Muscle of leg (tissue), 16 donors: Measurements from ENCODE around the gene ARAP2. TPM values are rescaled to one million over a fixed set of nuclear protein-coding genes. Genes with fewer than 3 reads are reported as not detected.

Source experiments
- DNase-seq: peaks from one replicate; pipeline ENCODE4 v3.0.0; 2013
- H3K27ac ChIP-seq: one replicate; pipeline ENCODE4 v1.5.1; 2013; ENCODE audit warnings: mild to moderate bottlenecking, low read length, control low read depth
- H3K27me3 ChIP-seq: one replicate; pipeline ENCODE4 v1.6.1; 2013; ENCODE audit warnings: low read length; ENCODE audit not compliant: control insufficient read depth, insufficient read depth
- H3K36me3 ChIP-seq: one replicate; pipeline ENCODE4 v1.6.1; 2013; ENCODE audit warnings: low read length; ENCODE audit not compliant: control insufficient read depth, insufficient read depth
- H3K4me1 ChIP-seq: one replicate; pipeline ENCODE4 v1.6.1; 2013; ENCODE audit warnings: low read length; ENCODE audit not compliant: control insufficient read depth, insufficient read depth
- H3K4me3 ChIP-seq: one replicate; pipeline ENCODE4 v1.5.1; 2013; ENCODE audit warnings: low read length, control low read depth
- H3K9me3 ChIP-seq: replicated peaks from 2 replicates; pipeline ENCODE4 v1.6.1; 2013; ENCODE audit warnings: low read depth, low read length; ENCODE audit not compliant: control insufficient read depth
- WGBS: methylation state at CpG from one replicate; pipeline ENCODE4 v1.1.5; 2013; ENCODE audit warnings: missing lambda C conversion rate; ENCODE audit not compliant: insufficient coverage; 5-methylcytosine and 5-hydroxymethylcytosine counted together
- long read RNA-seq, 11 donors: transcript quantifications; one replicate each; lab custom pipeline, GENCODE V29; 2026
- polyA plus RNA-seq, 8 donors: library from polyadenylated mRNA; unstranded; fragments of 120-200 nt; gene quantifications; one replicate each; pipeline versions ENCODE4 v1.2.1 to v1.2.3, GENCODE V29; 2013; ENCODE audit warnings: inconsistent platforms in 1 of 8, low replicate concordance in 1 of 8; ENCODE audit not compliant: insufficient read length in 8 of 8, insufficient read depth in 1 of 8
- total RNA-seq: library from RNA; stranded (reverse); fragments of 120-200 nt; gene quantifications from one replicate; pipeline ENCODE4 v1.2.4, GENCODE V29; 2013

The ARAP2 gene, protein sequence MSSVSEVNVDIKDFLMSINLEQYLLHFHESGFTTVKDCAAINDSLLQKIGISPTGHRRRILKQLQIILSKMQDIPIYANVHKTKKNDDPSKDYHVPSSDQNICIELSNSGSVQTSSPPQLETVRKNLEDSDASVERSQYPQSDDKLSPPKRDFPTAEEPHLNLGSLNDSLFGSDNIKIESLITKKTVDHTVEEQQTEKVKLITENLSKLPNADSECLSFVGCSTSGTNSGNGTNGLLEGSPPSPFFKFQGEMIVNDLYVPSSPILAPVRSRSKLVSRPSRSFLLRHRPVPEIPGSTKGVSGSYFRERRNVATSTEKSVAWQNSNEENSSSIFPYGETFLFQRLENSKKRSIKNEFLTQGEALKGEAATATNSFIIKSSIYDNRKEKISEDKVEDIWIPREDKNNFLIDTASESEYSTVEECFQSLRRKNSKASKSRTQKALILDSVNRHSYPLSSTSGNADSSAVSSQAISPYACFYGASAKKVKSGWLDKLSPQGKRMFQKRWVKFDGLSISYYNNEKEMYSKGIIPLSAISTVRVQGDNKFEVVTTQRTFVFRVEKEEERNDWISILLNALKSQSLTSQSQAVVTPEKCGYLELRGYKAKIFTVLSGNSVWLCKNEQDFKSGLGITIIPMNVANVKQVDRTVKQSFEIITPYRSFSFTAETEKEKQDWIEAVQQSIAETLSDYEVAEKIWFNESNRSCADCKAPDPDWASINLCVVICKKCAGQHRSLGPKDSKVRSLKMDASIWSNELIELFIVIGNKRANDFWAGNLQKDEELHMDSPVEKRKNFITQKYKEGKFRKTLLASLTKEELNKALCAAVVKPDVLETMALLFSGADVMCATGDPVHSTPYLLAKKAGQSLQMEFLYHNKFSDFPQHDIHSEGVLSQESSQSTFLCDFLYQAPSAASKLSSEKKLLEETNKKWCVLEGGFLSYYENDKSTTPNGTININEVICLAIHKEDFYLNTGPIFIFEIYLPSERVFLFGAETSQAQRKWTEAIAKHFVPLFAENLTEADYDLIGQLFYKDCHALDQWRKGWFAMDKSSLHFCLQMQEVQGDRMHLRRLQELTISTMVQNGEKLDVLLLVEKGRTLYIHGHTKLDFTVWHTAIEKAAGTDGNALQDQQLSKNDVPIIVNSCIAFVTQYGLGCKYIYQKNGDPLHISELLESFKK (N-terminal part only)
- total RNA-seq (1.6 TPM), polyA plus RNA-seq (1 to 10 TPM in 7 of 8 donors, under 1 TPM in 1; 0.58 to 2.4 (median 1.3) TPM)
- long read RNA-seq, donor 1, result 0 reads
- long read RNA-seq, donor 2, result 0 reads
- long read RNA-seq, donor 3, result 0 reads
- long read RNA-seq, donor 4, result 0 reads
- long read RNA-seq, donor 5, result 0 reads
- long read RNA-seq, donor 6, result 0 reads
- long read RNA-seq, donor 7, result 0 reads
- long read RNA-seq, donor 8, result 0 reads
- long read RNA-seq, donor 9, result 0 reads
- long read RNA-seq, donor 10, result 0 reads
- long read RNA-seq, donor 11, result 0 reads

- H3K4me3 ChIP-seq, result peak within 1 kb of the TSS; percentile 61
- peaks cover 6% of the 10 kb centered on the region for H3K4me1 ChIP-seq
- 2% methylated on average over 74 of the region's 81 CpGs for WGBS
- H3K27ac ChIP-seq, result peak within 1 kb of the TSS; percentile 66
- peak; percentile 53 for DNase-seq
- H3K9me3 ChIP-seq, result no peaks in the 10 kb centered on the region
- no peaks in the 10 kb centered on the region for H3K36me3 ChIP-seq
- peaks cover 23% of the 10 kb centered on the region for H3K27me3 ChIP-seq
Observed at GRCh38 chr4:36244257-36245082, at the start of gene ARAP2. TSS of gene ARAP2 (minus strand) at chr4:36244514. CDS start at chr4:36229486, 15,028 bp downstream.

GRCh38 chr4:36292556-36293188 lies 48.4 kb upstream of the ARAP2 start:
- no peak overlapping the region for H3K4me3 ChIP-seq
- peak; percentile 14 for DNase-seq
- 100% methylated on average over 1 of the region's 7 CpGs for WGBS
- H3K36me3 ChIP-seq, result no peaks in the 10 kb centered on the region
- H3K4me1 ChIP-seq, result no peaks in the 10 kb centered on the region
- H3K27ac ChIP-seq, result no peak overlapping the region
- H3K9me3 ChIP-seq, result no peaks in the 10 kb centered on the region
- H3K27me3 ChIP-seq, result no peaks in the 10 kb centered on the region

DNA sequence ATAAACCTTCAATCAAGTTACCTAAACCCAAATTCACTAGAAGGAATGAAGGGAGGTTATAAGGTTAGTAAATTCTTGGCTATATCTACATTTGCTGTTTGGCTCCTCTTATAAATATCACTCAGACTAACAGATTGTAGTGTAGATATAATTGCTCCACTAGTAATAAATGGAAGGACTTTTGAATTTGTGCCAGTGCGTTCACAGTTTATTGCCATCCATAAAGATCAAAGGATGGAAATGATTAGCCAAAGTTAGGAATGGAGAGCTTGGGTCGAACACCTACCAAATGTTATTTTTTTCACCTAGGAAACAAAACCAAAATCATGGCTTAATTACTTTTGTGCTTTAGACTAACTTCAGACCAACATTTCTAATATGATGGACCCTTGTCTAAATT lies 46.3 kb upstream of the ARAP2 start:
- Histone ChIP-seq H3K9me3 (no peaks in the 10 kb centered on the region), H3K36me3 (no peaks in the 10 kb centered on the region), H3K27ac (no peak overlapping the region), H3K27me3 (no peaks in the 10 kb centered on the region), H3K4me1 (no peaks in the 10 kb centered on the region), H3K4me3 (no peak overlapping the region)
- no peak for DNase-seq
- WGBS, result no CpG with 5 or more reads among the region's 2 CpGs

DNA sequence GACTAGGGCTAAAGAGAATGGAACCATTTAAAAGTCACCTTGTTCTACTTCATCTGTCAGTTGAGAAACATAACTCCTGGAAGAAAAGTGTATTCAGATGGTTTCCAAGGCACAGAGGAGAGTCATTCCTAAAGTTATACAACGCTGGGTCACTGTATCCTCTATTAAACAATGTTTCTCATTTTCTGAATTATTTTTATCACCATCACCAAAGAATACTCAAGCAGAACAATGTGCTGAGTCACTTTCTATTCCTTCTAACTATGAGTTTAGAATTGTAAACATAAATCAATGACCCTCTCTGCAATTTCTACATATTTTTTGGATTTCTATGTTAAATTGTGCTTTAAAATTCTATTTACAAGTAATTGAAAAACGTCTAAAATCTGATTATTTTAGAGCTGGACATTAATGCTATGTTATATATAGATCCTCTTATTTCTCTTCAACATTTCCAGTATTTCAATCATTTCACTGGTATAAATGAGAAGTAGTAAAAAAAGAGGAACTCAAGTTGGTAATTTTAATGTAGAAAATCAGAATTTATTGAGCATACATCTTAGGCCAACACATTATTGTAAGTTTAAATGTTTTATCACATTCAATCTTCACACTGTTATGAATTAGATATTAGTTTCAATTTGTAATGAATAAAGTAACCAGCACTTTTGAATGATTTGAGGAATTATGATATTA lies 44.6 kb upstream of the ARAP2 start:
- Histone ChIP-seq H3K4me3 (no peak overlapping the region), H3K4me1 (no peaks in the 10 kb centered on the region), H3K27ac (no peak overlapping the region), H3K27me3 (no peaks in the 10 kb centered on the region), H3K9me3 (no peaks in the 10 kb centered on the region), H3K36me3 (no peaks in the 10 kb centered on the region)
- no peak for DNase-seq
- no CpG with 5 or more reads among the region's 2 CpGs for WGBS

DNA sequence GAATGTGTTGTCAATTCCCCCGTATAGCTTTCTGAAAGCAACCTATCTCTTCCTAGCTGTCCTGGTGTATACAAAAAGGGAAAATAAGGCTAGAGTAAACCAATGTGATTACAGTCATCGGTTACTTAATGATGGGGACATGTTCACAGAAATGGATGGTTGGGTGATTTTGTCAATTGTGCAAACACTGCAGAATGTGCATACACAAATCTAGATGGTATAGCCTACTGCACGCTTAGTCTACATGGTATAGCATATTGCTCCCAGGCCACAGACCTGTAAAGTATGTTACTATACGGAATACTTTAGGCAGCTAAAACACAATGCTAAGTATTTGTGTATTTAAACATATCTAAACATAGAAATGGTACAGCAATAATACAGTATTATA lies 42.2 kb upstream of the ARAP2 start:
- Histone ChIP-seq H3K4me3 (no peak overlapping the region), H3K27me3 (no peaks in the 10 kb centered on the region), H3K4me1 (no peaks in the 10 kb centered on the region), H3K27ac (no peak overlapping the region), H3K36me3 (no peaks in the 10 kb centered on the region), H3K9me3 (no peaks in the 10 kb centered on the region)
- WGBS, result no CpG with 5 or more reads among the region's 4 CpGs
- no peak for DNase-seq

DNA sequence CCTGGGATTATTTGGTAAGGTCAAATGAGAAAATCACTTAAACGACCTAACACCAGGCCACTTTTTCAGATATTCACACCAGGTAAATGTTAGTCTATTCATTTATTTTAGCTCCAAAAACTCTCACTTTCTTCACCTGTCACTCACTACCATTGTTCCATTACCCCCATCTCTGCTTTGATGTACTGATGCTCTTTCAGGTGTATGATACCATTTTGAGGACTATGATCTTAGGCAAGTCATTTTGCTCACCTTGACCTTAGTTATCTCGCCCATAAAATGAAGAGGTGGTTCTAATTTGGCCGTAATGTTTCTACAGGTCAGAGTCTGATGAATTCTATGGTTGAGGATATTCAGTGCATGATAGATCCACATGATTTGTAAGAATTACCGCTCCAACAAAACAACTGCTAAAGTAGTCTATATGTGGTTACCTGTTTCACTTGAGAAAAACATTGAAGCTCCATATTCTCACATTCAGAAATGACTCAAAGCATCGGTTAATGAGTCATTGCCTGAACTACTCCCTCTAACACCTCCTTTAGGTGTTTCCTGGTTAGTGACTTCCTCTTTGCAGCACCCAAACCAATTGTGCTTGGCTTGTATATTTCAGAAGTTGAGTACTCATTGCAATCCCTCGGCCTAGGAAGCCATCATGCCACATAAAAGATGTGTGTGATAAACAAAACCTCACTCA lies 41.6 kb upstream of the ARAP2 start:
- Histone ChIP-seq H3K36me3 (no peaks in the 10 kb centered on the region), H3K27ac (no peak overlapping the region), H3K27me3 (no peaks in the 10 kb centered on the region), H3K4me3 (no peak overlapping the region), H3K4me1 (no peaks in the 10 kb centered on the region), H3K9me3 (no peaks in the 10 kb centered on the region)
- 100% methylated on average over 2 of the region's 6 CpGs for WGBS
- DNase-seq, result no peak

GRCh38 chr4:36283912-36284465 lies 39.7 kb upstream of the ARAP2 start:
- Histone ChIP-seq H3K4me3 (no peak overlapping the region), H3K36me3 (no peaks in the 10 kb centered on the region), H3K4me1 (no peaks in the 10 kb centered on the region), H3K9me3 (no peaks in the 10 kb centered on the region), H3K27ac (no peak overlapping the region), H3K27me3 (no peaks in the 10 kb centered on the region)
- no peak for DNase-seq
- WGBS, result no CpG with 5 or more reads among the region's 2 CpGs

- Histone ChIP-seq H3K36me3 (no peaks in the 10 kb centered on the region), H3K27ac (no peak overlapping the region), H3K4me1 (no peaks in the 10 kb centered on the region), H3K9me3 (no peaks in the 10 kb centered on the region), H3K27me3 (no peaks in the 10 kb centered on the region), H3K4me3 (no peak overlapping the region)
- DNase-seq, result no peak
Observed at GRCh38 chr4:36282503-36283030, 38.3 kb upstream of the ARAP2 start.
